ENCODE data around the gene MSMB. TPM values are rescaled to one million over a fixed set of nuclear protein-coding genes. Genes with fewer than 3 reads are reported as not detected.
"Not testable (repeated sequence)": the region's sequence is repeated elsewhere in the genome, so short reads cannot be mapped to it uniquely, and the experiment has no call there.

MSMB gene
- total and polyA plus RNA-seq, 9 of the 15 experiments (the other 6 are each of a cell fraction or from before 2014, with no cell fraction given): 0.21 to 0.60 TPM; not detected in 7

DNA sequence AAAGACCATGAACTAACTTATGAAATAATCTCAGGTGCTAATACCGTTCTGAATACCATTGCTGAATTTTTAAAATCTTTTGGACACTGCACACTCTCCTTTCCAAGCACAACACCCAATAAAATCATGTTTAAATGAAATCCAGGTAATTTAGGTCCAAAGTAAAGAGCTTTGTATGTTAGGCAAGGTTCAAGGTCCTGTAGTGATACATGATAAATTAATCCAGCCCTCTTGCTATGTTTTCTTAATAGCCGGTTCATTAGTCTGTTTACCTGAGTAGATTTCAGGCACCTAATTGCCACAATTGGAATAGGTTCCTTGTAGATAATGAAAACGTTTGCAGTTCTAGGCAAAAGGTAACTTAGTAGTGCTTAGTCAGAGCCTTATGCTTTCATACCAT is 60.5 kb downstream of the MSMB start:
- peaks cover 39% of the 10 kb centered on the region for H3K79me2 ChIP-seq (ENCODE audit: control insufficient read depth, insufficient read depth, low read length)
- BruUV-seq (replicated peaks); H3K27ac ChIP-seq (ENCODE audit: extremely low read depth, low read depth, low read length); H3K9me1 ChIP-seq (ENCODE audit: control insufficient read depth, insufficient read depth, low read length); H3K4me2 ChIP-seq (ENCODE audit: insufficient read depth, low read length); H3K4me3 ChIP-seq; intact Hi-C loops (cut with micrococcal nuclease); H3K4me1 ChIP-seq (replicated peaks in 1 of 2; ENCODE audit: control insufficient read depth in 2 of 2, insufficient read depth in 2 of 2, low read length in 2 of 2); ATAC-seq; H2AFZ ChIP-seq (ENCODE audit: low read depth, low read length); H4K20me1 ChIP-seq (replicated peaks; ENCODE audit: control insufficient read depth, insufficient read depth, low read length); CTCF ChIA-PET (ENCODE audit: low intra/inter-chr PET ratio); FAIRE-seq; H3K9me3 ChIP-seq (replicated peaks; ENCODE audit: control insufficient read depth, insufficient read depth, low read depth, low read length); DNase-seq (ENCODE audit: extremely low read depth in 1 of 4, low spot score in 3 of 4); in situ Hi-C loops (cut with MboI); H3K27me3 ChIP-seq (ENCODE audit: control insufficient read depth in 2 of 2, insufficient read depth in 2 of 2, low read length in 2 of 2); H3K9ac ChIP-seq (ENCODE audit: insufficient read depth in 1 of 2, low read depth in 2 of 2, low read length in 2 of 2): not testable (repeated sequence)
- 71% methylated on average over 3 of the region's 3 CpGs for WGBS (ENCODE audit: insufficient coverage, low coverage, missing lambda C conversion rate)
- POLR2A ChIA-PET: interaction anchor here (1.7 kb wide), 1 partner anchor 15 kb away, joined by 6 read pairs; no protein-coding TSS in a partner anchor
- H3K36me3 ChIP-seq (ENCODE audit: control insufficient read depth, insufficient read depth, low read length): peaks cover 66% of the 10 kb centered on the region

DNA sequence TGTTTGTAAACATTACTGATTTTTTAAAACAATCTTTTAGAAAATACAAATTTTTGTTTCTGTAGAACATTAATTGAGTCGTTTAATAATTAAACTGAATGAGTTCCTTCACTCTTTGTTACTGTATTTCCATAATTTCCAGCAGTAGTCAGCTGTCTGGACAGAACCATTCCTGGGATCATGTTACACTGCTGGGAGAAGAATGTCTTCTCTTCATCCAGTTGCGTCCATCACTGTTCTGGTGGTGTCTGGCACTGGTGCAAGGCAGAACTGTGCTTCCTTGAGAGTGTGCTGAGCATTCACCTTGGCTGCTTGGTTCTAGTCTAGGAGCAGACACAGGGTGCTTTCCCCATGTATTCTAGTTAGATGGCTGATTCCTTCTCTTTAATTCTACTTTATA is 61.6 kb downstream of the MSMB start:
- H2AFZ ChIP-seq (ENCODE audit: low read depth, low read length); H3K4me1 ChIP-seq (replicated peaks in 1 of 2; ENCODE audit: control insufficient read depth in 2 of 2, insufficient read depth in 2 of 2, low read length in 2 of 2); CTCF ChIA-PET (ENCODE audit: low intra/inter-chr PET ratio); POLR2A ChIA-PET; intact Hi-C loops (cut with micrococcal nuclease); H3K4me3 ChIP-seq; in situ Hi-C loops (cut with MboI); H4K20me1 ChIP-seq (replicated peaks; ENCODE audit: control insufficient read depth, insufficient read depth, low read length); BruUV-seq (replicated peaks); FAIRE-seq; H3K9me1 ChIP-seq (ENCODE audit: control insufficient read depth, insufficient read depth, low read length); H3K4me2 ChIP-seq (ENCODE audit: insufficient read depth, low read length); DNase-seq (ENCODE audit: extremely low read depth in 1 of 4, low spot score in 3 of 4); H3K9me3 ChIP-seq (replicated peaks; ENCODE audit: control insufficient read depth, insufficient read depth, low read depth, low read length); ATAC-seq; H3K27me3 ChIP-seq (ENCODE audit: control insufficient read depth in 2 of 2, insufficient read depth in 2 of 2, low read length in 2 of 2); H3K27ac ChIP-seq (ENCODE audit: extremely low read depth, low read depth, low read length); H3K9ac ChIP-seq (ENCODE audit: insufficient read depth in 1 of 2, low read depth in 2 of 2, low read length in 2 of 2): not testable (repeated sequence)
- peaks cover 45% of the 10 kb centered on the region for H3K79me2 ChIP-seq (ENCODE audit: control insufficient read depth, insufficient read depth, low read length)
- H3K36me3 ChIP-seq (ENCODE audit: control insufficient read depth, insufficient read depth, low read length): peaks cover 63% of the 10 kb centered on the region
- WGBS (ENCODE audit: insufficient coverage, low coverage, missing lambda C conversion rate): 97% methylated on average over 2 of the region's 2 CpGs
